Measurements from ENCODE around the gene RUNDC1.

RUNDC1 gene

DNA sequence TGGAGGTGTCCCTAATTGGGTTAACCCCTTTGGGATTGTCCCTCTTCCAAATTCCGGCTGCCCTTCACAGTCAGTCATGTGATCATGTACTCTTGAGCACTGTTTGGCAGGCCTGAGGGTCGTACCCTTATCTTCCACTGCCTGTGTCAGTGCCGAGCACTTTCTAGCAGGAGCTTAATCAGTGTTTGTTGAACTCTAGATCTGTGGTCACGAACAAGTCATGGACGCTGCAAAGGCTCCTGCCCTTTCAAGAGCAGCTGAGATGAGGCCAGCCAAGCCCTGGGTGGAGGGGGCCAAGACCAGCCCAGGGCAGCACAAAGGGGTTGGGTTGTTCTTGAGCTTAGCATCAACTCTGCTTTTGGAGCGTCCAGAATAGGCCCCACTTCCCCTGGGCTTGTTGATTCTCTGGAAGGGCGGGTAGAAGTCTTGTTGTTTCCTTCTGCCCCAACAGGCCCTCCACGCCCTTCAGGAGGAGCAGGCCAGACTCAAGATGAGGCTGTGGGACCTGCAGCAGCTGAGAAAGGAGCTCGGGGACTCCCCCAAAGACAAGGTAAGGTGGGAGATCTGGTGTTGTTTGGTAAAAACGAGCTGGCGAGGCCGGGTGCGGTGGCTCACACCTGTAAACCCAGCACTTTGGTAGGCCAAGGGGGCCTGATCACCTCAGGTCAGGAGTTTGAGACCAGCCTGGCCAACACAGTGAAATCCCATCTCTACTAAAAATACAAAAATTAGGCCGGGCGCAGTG, 31.5 kb downstream of the RUNDC1 start:
- Histone ChIP-seq H3K4me1 (ENCODE audit: insufficient read depth, low read length) (peaks cover 7% of the 10 kb centered on the region), H3K4me2 (ENCODE audit: insufficient read depth, low read length) (no peak overlapping the region), H3K9me3 (ENCODE audit: insufficient read depth, low read length, severe bottlenecking) (no peaks in the 10 kb centered on the region), H2AFZ (ENCODE audit: low read depth, low read length) (no peak overlapping the region), H3K9ac (ENCODE audit: low read depth, low read length) (no peak overlapping the region), H3K27me3 (ENCODE audit: insufficient read depth, low read length, poor library complexity) (no peaks in the 10 kb centered on the region), H4K20me1 (ENCODE audit: insufficient read depth, low read length) (no peaks in the 10 kb centered on the region), H3K4me3 (ENCODE audit: low read depth in 1 of 2, low read length in 2 of 2) (no peak overlapping the region), H3K27ac (ENCODE audit: low read length) (no peak overlapping the region), H3K79me2 (ENCODE audit: insufficient read depth, low read length) (0 out of 2 replicates have a peak, but pooled peaks cover 3% of the 10 kb centered on the region), H3K36me3 (ENCODE audit: insufficient read depth, low read length) (peaks cover 17% of the 10 kb centered on the region)
- ATAC-seq (ENCODE audit: insufficient read depth, low read depth) (no peak), DNase-seq (no peak)
- TF ChIP-seq, protein P1, sequence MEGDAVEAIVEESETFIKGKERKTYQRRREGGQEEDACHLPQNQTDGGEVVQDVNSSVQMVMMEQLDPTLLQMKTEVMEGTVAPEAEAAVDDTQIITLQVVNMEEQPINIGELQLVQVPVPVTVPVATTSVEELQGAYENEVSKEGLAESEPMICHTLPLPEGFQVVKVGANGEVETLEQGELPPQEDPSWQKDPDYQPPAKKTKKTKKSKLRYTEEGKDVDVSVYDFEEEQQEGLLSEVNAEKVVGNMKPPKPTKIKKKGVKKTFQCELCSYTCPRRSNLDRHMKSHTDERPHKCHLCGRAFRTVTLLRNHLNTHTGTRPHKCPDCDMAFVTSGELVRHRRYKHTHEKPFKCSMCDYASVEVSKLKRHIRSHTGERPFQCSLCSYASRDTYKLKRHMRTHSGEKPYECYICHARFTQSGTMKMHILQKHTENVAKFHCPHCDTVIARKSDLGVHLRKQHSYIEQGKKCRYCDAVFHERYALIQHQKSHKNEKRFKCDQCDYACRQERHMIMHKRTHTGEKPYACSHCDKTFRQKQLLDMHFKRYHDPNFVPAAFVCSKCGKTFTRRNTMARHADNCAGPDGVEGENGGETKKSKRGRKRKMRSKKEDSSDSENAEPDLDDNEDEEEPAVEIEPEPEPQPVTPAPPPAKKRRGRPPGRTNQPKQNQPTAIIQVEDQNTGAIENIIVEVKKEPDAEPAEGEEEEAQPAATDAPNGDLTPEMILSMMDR (IDR thresholded peaks at IDR 0.05; ENCODE audit: borderline replicate concordance, extremely low read depth, low read length, poor library complexity, severe bottlenecking), result no peak
- TF ChIP-seq EZH2 (IDR thresholded peaks at IDR 0.05; ENCODE audit: borderline replicate concordance, low read depth, low read length, severe bottlenecking), result no peak

DNA sequence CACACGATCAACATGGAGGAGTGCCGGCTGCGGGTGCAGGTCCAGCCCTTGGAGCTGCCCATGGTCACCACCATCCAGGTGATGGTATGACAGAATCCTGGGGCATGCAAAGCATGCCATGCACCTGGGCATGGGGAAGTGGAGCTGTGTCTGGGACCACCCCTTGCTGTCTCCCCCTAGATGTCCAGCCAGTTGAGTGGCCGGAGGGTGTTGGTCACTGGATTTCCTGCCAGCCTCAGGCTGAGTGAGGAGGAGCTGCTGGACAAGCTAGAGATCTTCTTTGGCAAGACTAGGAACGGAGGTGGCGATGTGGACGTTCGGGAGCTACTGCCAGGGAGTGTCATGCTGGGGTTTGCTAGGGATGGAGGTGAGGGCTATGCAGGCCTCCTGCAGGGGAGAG, 32.9 kb downstream of the RUNDC1 start:
- DNase-seq (no peak), ATAC-seq (ENCODE audit: insufficient read depth, low read depth) (no peak)
- H3K4me2 ChIP-seq (ENCODE audit: insufficient read depth, low read length), result no peak overlapping the region
- no peak overlapping the region for H3K27ac ChIP-seq (ENCODE audit: low read length)
- no peak overlapping the region for H2AFZ ChIP-seq (ENCODE audit: low read depth, low read length)
- no peak overlapping the region for H3K4me3 ChIP-seq (ENCODE audit: low read depth in 1 of 2, low read length in 2 of 2)
- no peaks in the 10 kb centered on the region for H3K79me2 ChIP-seq (ENCODE audit: insufficient read depth, low read length)
- no peak overlapping the region for H3K9ac ChIP-seq (ENCODE audit: low read depth, low read length)
- H3K9me3 ChIP-seq (ENCODE audit: insufficient read depth, low read length, severe bottlenecking), result no peaks in the 10 kb centered on the region
- peaks cover 17% of the 10 kb centered on the region for H3K36me3 ChIP-seq (ENCODE audit: insufficient read depth, low read length)
- H4K20me1 ChIP-seq (ENCODE audit: insufficient read depth, low read length), result no peaks in the 10 kb centered on the region
- TF ChIP-seq EZH2 (IDR thresholded peaks at IDR 0.05; ENCODE audit: borderline replicate concordance, low read depth, low read length, severe bottlenecking), result no peak
- TF ChIP-seq, protein P1 (IDR thresholded peaks at IDR 0.05; ENCODE audit: borderline replicate concordance, extremely low read depth, low read length, poor library complexity, severe bottlenecking), result no peak
- H3K27me3 ChIP-seq (ENCODE audit: insufficient read depth, low read length, poor library complexity), result no peaks in the 10 kb centered on the region
- H3K4me1 ChIP-seq (ENCODE audit: insufficient read depth, low read length), result no peaks in the 10 kb centered on the region

DNA sequence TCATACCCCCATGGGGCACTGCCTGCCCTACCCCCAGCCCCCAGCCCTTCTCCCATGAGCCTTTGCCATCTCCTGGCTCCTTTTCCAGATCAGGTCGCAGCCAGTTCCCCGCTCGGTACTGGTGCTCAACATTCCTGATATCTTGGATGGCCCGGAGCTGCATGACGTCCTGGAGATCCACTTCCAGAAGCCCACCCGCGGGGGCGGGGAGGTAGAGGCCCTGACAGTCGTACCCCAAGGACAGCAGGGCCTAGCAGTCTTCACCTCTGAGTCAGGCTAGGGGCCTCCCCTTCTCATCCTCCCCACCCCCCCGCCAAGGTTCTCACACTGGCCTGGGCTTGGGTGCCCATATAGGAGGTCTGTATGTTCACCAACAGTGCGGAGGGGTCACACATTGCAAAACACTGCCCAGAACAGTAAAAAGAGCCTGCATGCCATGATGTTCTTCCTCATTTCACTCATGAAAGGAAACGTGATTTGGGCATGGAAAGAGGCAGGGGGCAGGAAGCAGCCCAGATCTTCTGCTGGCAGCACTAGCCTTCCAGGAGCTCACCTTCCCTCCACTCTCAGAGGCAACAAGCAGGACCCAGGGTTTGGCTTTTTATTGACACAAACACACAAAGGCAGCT, 33.8 kb downstream of the RUNDC1 start:
- TF ChIP-seq, protein P1 (IDR thresholded peaks at IDR 0.05; ENCODE audit: borderline replicate concordance, extremely low read depth, low read length, poor library complexity, severe bottlenecking), result no peak
- no peak for TF ChIP-seq EZH2 (IDR thresholded peaks at IDR 0.05; ENCODE audit: borderline replicate concordance, low read depth, low read length, severe bottlenecking)
- H2AFZ ChIP-seq (ENCODE audit: low read depth, low read length), result no peak overlapping the region
- H3K36me3 ChIP-seq (ENCODE audit: insufficient read depth, low read length), result peaks cover 17% of the 10 kb centered on the region
- H3K4me2 ChIP-seq (ENCODE audit: insufficient read depth, low read length), result no peak overlapping the region
- H3K27ac ChIP-seq (ENCODE audit: low read length), result no peak overlapping the region
- no peaks in the 10 kb centered on the region for H3K9me3 ChIP-seq (ENCODE audit: insufficient read depth, low read length, severe bottlenecking)
- no peak for DNase-seq
- no peak overlapping the region for H3K9ac ChIP-seq (ENCODE audit: low read depth, low read length)
- H3K27me3 ChIP-seq (ENCODE audit: insufficient read depth, low read length, poor library complexity), result no peaks in the 10 kb centered on the region
- H4K20me1 ChIP-seq (ENCODE audit: insufficient read depth, low read length), result no peaks in the 10 kb centered on the region
- no peaks in the 10 kb centered on the region for H3K4me1 ChIP-seq (ENCODE audit: insufficient read depth, low read length)
- H3K4me3 ChIP-seq (ENCODE audit: low read depth in 1 of 2, low read length in 2 of 2), result no peak overlapping the region
- no peak for ATAC-seq (ENCODE audit: insufficient read depth, low read depth)
- H3K79me2 ChIP-seq (ENCODE audit: insufficient read depth, low read length), result no peaks in the 10 kb centered on the region
